Stimulated activated CD4-positive, alpha-beta T cell treated with anti-CD3 and anti-CD28 coated beads, TNF-alpha, amount 100 ng/mL, for 48 hours (primary cell): Measurements from ENCODE around the gene UNKL.
A peak's percentile ranks its signal among the peaks of the same experiment; 100 is the strongest.

Experiments
- DNase-seq, 3 donors: peaks; one replicate each; pipeline ENCODE4 v3.0.0-alpha.2; 2020; ENCODE audit warnings: low read depth in 3 of 3

The UNKL gene

DNA sequence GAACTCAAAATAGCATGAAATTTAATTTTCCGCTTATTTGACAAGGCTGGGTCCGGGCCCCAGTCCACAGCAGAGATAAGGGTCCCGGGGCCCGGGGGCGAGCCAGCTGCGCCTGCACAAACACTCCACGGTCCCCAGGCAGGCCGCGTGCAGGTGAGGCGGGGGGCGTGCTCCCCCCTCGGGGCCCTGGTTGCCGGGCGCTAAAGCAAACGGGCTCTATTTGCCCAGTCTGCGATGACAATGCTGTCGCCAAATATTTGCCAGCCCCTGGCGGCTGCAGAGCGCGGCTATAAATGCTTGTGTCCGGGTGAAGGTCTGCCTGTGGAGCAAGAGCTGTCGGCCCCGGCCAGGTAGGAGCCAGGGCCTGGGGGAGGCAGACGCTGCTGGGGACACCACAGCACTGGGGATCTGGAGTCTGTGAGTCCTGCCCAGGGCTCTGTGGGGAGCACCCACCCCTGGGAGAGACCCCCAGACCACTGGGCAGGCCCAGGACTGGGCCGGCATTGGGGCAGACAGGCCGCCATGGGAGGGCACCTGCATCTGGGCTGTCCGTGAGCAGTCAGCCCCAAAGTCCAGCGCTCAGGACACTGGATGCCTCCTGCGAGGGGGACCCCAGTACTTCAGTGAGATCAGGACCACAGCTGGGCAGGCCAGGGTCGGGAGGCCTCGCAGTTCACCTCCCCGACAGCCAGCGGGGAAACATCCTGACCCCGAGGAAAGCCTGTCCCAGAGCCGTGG, 16.4 kb upstream of the UNKL start, which contains the start of gene PERCC1:
Gene PERCC1 (plus strand): TSS at position 320 of the 738 bp plus-strand sequence. CDS start 1,516 bp downstream, outside the sequence.
- no peak for DNase-seq

GRCh38 chr16:1430214-1430758, 15.8 kb upstream of the UNKL start:
- DNase-seq, result no peak

GRCh38 chr16:1429631-1430030, 15.1 kb upstream of the UNKL start:
- no peak for DNase-seq

GRCh38 chr16:1429012-1429411, 14.5 kb upstream of the UNKL start:
- DNase-seq, result no peak

DNA sequence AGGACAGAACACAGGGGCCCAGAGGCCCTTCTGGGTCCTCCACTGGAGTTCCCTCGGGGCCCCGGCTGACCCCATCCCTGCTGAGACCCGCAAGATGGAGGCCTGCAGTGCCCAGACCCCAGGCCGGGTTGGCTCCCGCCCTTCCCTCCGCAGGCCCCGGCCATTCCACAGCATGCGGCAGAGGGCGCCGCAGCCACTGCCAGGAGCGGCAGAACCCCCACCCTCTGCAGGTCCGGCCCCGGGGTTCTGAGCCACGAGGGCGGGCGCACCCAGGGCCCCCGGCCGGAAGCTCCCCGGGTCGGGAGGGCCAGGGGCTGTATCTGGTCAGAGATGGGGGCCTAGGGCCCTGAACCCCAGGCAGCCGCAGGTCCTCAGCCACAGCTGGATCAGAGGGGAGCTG, 14.0 kb upstream of the UNKL start:
- DNase-seq, result peak in 2 of 3 donors; percentile 40 to 50

GRCh38 chr16:1427473-1428461, 13.3 kb upstream of the UNKL start:
- no peak for DNase-seq

DNA sequence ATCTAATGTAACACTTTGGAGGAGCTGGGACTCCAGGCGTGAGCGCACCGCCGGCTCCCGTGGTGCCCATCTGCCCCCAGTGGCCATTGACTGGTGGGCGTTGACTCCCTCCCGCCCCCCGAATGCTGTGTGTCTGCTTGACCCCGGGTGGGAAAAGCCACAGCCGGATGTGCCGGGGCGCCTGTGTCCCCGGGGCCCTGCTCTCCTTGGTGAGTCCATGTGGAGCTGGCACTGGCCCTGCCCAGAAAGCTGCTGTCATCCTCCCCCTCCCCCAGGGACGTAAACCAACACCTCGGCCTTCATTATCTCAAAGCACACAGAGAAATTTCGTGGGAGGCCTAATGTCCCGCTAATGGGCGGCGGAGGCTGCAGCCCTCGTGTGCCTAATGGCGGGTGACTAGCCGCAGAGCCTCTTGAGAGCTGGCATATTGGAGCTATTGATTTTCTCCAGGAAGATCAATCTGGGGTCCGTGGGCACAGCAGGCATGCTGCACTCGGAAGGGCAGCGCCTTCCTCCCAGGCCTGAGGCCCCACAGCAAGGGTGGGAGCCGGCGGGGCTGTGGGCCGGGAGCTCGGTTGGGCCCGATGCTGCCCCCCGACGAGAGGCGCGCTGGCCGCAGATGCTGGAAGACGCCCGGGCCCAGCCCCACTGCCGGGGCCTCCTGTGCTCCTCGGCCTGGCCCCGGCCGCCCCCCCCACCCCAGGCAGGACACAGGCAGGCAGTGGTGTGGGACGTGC, 12.4 kb upstream of the UNKL start:
- DNase-seq, result no peak

DNA sequence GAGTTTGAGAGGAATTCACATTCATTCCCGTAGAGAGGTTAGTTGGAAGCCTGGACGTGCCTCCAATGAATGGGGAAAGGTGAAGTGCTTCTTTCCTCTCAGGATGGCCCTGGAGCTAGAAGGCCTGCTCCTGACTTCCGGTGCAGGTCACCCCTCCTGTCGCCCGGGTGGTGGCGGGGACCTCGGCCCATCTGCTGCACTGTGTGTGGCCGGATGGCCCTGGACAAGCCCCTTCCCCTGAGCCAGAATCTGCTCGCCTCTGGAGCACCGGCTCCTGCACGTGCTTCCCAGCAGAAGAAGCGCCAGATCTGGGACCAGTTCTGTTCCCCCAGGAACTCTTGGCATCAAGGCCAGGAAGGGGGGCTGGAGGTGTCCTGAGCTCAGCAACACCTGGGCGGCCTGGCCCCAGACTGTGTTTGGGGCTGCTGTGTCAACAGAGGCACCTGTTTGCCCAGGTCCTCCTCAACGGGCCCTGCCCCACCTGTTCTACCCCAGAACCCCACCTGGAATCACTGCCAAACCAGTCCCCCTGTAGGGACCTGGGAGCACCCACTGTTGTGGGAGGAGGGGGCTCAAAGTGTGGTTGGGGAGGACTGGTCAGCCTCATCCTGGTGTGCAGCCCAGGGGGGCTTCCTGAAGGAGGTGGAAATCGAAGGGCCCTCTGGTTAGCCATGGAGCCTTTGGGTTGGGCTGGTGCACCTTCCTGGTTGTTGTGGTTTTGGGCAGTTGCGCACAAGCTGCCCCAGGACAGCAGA, 11.3 kb upstream of the UNKL start:
- DNase-seq, result no peak

DNA sequence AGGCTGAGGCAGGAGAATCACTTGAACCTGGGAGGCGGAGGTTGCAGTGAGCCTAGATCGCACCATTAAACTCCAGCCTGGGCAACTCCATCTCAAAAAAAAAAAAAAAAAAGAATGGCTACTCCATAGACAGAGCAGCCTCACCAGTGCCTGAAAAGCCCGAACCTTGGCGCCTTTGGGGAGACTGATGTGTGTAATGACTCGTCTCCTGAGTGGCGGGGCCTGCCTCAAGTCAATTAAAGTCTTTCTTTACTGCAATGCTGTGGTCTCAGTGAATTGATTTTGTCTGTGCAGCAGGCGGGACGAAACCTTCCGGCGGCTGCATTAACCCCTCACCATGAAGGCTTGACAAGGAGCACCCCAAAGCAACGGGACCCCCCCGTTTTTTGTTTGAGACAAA, 9.5 kb upstream of the UNKL start:
- no peak for DNase-seq

DNA sequence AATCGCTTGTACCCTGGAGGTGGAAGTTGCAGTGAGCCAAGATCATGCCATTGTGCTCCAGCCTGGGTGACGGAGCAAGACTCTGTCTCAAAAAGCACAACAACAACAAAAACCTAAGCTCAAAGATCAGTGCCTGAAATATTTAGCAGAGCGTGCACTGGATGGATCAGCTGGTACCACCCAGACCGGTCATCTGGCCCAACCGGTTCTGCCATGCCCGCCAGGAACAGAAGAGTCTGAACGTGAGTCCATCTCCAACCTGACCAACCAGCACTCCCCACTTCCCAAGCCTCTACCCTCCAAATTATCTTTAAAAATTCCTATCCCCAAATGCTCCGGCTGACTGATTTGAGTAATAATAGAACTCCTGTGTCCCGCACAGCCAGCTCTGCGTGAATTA, 7.6 kb upstream of the UNKL start:
- DNase-seq, result no peak

GRCh38 chr16:1420111-1420539, 5.6 kb upstream of the UNKL start:
- no peak for DNase-seq

DNA sequence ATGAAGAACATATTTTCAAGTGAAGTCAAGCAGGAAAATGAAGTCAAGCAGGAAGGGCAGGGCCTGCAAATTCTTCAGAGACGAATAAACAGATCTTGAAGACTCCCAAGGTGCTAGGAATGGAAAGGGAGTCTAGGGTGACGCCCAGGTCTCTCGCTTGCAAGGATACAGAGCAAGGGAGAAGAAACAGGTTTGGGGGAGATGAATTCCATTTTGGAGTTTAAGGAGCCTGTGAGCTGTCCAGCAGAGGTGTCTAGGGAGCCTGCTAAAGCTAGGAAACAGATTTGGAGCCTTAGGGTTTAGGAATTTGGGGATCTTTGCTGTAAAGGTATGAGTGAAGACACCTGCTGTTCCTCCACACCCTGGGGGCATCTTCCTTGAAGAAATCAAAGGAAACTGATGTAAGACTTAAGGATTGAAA, 2.0 kb upstream of the UNKL start:
- DNase-seq, result no peak

DNA sequence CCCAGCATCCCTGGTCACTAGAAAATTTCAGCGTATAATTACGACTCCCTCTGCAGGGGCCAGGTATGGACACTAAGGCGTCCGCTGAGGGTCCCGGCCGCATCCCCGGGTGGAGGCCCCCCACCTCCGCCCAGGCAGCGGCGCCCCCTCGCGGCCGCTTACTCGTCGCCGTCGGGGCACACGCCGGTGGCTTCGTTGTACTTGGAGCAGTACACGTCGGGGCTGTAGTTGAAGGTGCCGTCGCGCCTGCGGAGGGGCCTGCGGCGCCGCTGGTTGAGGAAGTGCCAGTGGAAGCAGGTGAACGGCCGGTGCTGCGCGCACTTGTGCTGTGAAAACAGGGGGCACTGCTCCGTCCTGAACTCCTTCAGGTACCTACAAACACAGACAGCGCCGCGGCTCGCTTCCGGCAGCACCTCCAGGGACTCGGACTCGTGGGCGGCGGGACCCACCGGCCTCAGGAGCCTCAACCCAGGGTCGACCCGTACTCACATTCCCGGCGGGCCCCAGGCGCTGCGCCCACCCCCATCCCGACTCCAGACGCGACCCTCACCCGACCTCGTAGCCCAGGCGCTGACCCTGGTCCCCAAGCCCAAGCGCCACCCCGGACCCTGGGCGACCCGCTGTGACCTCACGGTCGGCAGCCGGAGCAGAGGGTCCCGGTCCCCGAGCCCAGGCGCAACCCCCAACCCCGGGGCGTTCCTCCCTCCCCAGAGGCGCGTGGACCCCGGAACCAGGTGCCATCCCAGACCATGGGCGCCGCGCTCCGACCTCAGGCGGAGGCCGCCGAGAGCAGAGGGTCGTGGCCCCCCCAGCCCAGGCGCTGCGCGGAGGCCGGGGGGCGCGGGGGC, 596 bp downstream of the UNKL start:
- DNase-seq, result peak; percentile 32 to 55 (median 49)

GRCh38 chr16:1412847-1413246, 1.7 kb downstream of the UNKL start:
- no peak for DNase-seq

- peak; percentile 85 to 97 (median 94) for DNase-seq
Observed at GRCh38 chr16:1408171-1408837, 6.2 kb downstream of the UNKL start.

GRCh38 chr16:1407753-1408152, 6.8 kb downstream of the UNKL start:
- no peak for DNase-seq

DNA sequence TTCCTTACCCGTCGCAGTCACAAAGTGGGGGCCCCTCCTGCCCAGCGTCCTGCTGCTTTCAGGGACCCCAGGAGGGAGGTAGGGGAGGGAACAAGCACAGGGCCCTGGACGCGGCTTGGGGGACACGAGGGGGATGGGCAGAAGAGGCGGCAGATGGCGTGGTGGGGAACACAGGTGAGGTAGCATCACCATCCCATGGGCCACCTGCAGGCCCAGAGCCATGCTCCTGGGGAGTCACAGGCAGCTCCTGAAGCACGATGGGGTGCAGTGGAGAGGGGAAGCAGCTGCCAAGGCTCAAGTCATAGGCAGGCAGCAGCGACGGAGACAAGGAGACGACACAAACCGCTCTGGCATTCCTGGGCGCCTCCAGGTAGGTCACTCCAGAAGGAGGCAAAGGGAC, 10.8 kb downstream of the UNKL start:
- DNase-seq, result no peak

DNA sequence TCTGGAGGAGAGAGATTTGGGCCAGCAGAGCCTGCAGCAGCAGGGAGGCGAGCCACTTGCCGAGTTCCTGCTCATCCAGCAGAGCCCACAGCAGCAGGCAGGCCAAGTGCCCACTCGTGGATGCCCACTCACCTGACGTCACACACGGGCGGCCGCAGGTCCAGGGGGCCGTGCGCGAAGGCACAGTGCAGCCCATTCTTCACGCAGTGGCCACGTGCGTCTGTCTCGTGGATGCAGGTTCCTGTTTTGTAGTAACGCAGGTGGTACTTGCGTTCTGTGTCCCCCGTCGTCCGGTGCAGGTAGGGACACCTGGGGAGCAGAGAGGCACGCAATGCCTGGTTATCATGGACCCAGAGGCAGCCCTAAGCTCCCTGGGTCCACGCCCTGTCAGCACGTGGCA, 11.5 kb downstream of the UNKL start:
- no peak for DNase-seq

GRCh38 chr16:1401758-1402154, 12.7 kb downstream of the UNKL start:
- no peak for DNase-seq
